ENCODE results near the gene ZNF236.

ZNF236 gene

DNA sequence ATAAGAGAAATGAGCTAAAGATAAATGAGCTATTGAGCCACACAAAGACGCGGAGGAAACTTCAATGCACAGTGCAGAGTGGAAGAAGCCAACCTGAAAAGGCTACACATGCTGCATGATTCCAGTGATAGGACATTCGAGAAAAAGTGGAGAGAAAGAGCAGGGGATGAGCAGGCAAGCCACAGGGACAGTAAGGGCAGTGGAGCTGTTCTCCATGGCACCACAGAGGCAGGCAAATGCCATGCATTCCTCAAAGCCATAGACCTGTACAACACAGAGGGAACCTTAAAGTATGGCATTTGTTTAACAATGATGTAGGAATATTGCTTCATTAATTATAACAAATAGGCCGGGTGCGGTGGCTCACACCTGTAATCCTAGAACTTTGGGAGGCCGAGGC is 36.5 kb upstream of the ZNF236 start:
- no peak overlapping the region for H2AFZ ChIP-seq (ENCODE audit: insufficient read depth, low read length, poor library complexity)
- H2BK12ac ChIP-seq (ENCODE audit: low read length): no peak overlapping the region
- H4K8ac ChIP-seq (ENCODE audit: low read depth, low read length): no peak overlapping the region

GRCh38 chr18:76788571-76789317 is 33.6 kb upstream of the ZNF236 start:
- Histone ChIP-seq H3K4me2 (ENCODE audit: low read length) (no peak overlapping the region), H3K9ac (ENCODE audit: low read length) (no peak overlapping the region), H3K18ac (ENCODE audit: low read length) (no peak overlapping the region), H4K91ac (ENCODE audit: low read depth, low read length) (no peak overlapping the region), H3K4me1 (ENCODE audit: control insufficient read depth in 1 of 2, insufficient read depth in 2 of 2, low read length in 2 of 2) (no peaks in the 10 kb centered on the region), H3K36me3 (ENCODE audit: control insufficient read depth in 1 of 2, insufficient read depth in 2 of 2, low read length in 2 of 2) (no peaks in the 10 kb centered on the region), H2AK5ac (ENCODE audit: low read length) (no peak overlapping the region), H4K8ac (ENCODE audit: low read depth, low read length) (no peak overlapping the region), H2BK120ac (ENCODE audit: insufficient read depth, low read length, poor library complexity) (no peak overlapping the region), H4K12ac (ENCODE audit: low read depth, low read length) (no peak overlapping the region), H3K79me2 (ENCODE audit: control insufficient read depth, insufficient read depth, low read length, poor library complexity) (no peaks in the 10 kb centered on the region), H3K27me3 (ENCODE audit: insufficient read depth, low read length) (no peaks in the 10 kb centered on the region), H2AFZ (ENCODE audit: insufficient read depth, low read length, poor library complexity) (no peak overlapping the region), H3K79me1 (ENCODE audit: low read length) (no peaks in the 10 kb centered on the region), H3K14ac (ENCODE audit: low read length) (no peak overlapping the region), H3K4ac (ENCODE audit: low read depth, low read length) (no peak overlapping the region), H3K27ac (ENCODE audit: low read depth, low read length) (no peak overlapping the region), H3K9me3 (ENCODE audit: insufficient read depth, low read depth, low read length) (peaks cover 25% of the 10 kb centered on the region), H3K23ac (ENCODE audit: low read length) (no peak overlapping the region), H3K4me3 (ENCODE audit: low read depth, low read length) (no peak overlapping the region), H2BK5ac (ENCODE audit: low read depth, low read length, poor library complexity) (no peak overlapping the region), H2BK12ac (ENCODE audit: low read length) (no peak overlapping the region)
- no CpG with 5 or more reads among the region's 36 CpGs for WGBS (ENCODE audit: extremely low coverage, insufficient coverage, insufficient read length)
- no peak for DNase-seq

More for the DNA sequence above, 36.5 kb upstream of the ZNF236 start:
- no peaks in the 10 kb centered on the region for H3K79me1 ChIP-seq (ENCODE audit: low read length)
- no peak overlapping the region for H3K27ac ChIP-seq (ENCODE audit: low read depth, low read length)
- H3K23ac ChIP-seq (ENCODE audit: low read length): no peak overlapping the region
- H3K4me1 ChIP-seq (ENCODE audit: control insufficient read depth in 1 of 2, insufficient read depth in 2 of 2, low read length in 2 of 2): peaks cover 0 to 3% of the 10 kb centered on the region in 2 experiments
- H3K9me3 ChIP-seq (ENCODE audit: insufficient read depth, low read depth, low read length): peaks cover 13% of the 10 kb centered on the region
- no peak overlapping the region for H3K14ac ChIP-seq (ENCODE audit: low read length)
- H3K4me3 ChIP-seq (ENCODE audit: low read depth, low read length): no peak overlapping the region
- no peak overlapping the region for H2BK120ac ChIP-seq (ENCODE audit: insufficient read depth, low read length, poor library complexity)
- H3K9ac ChIP-seq (ENCODE audit: low read length): no peak overlapping the region
- H2BK5ac ChIP-seq (ENCODE audit: low read depth, low read length, poor library complexity): no peak overlapping the region
- H3K79me2 ChIP-seq (ENCODE audit: control insufficient read depth, insufficient read depth, low read length, poor library complexity): no peaks in the 10 kb centered on the region
- H3K27me3 ChIP-seq (ENCODE audit: insufficient read depth, low read length): no peaks in the 10 kb centered on the region
- no peak overlapping the region for H2AK5ac ChIP-seq (ENCODE audit: low read length)
- DNase-seq: no peak
- no peak overlapping the region for H4K91ac ChIP-seq (ENCODE audit: low read depth, low read length)
- no CpG with 5 or more reads among the region's 6 CpGs for WGBS (ENCODE audit: extremely low coverage, insufficient coverage, insufficient read length)
- no peak overlapping the region for H3K4me2 ChIP-seq (ENCODE audit: low read length)
- H3K36me3 ChIP-seq (ENCODE audit: control insufficient read depth in 1 of 2, insufficient read depth in 2 of 2, low read length in 2 of 2): no peaks in the 10 kb centered on the region
- H3K4ac ChIP-seq (ENCODE audit: low read depth, low read length): no peak overlapping the region
- H3K18ac ChIP-seq (ENCODE audit: low read length): no peak overlapping the region
- no peak overlapping the region for H4K12ac ChIP-seq (ENCODE audit: low read depth, low read length)

GRCh38 chr18:76791106-76791505 is 31.3 kb upstream of the ZNF236 start:
- Histone ChIP-seq H3K4ac (ENCODE audit: low read depth, low read length) (no peak overlapping the region), H4K12ac (ENCODE audit: low read depth, low read length) (no peak overlapping the region), H2AK5ac (ENCODE audit: low read length) (no peak overlapping the region), H3K27ac (ENCODE audit: low read depth, low read length) (no peak overlapping the region), H3K18ac (ENCODE audit: low read length) (no peak overlapping the region), H3K4me1 (ENCODE audit: control insufficient read depth in 1 of 2, insufficient read depth in 2 of 2, low read length in 2 of 2) (no peaks in the 10 kb centered on the region), H3K14ac (ENCODE audit: low read length) (no peak overlapping the region), H3K4me3 (ENCODE audit: low read depth, low read length) (no peak overlapping the region), H3K79me2 (ENCODE audit: control insufficient read depth, insufficient read depth, low read length, poor library complexity) (no peaks in the 10 kb centered on the region), H4K8ac (ENCODE audit: low read depth, low read length) (no peak overlapping the region), H3K36me3 (ENCODE audit: control insufficient read depth in 1 of 2, insufficient read depth in 2 of 2, low read length in 2 of 2) (no peaks in the 10 kb centered on the region), H2BK5ac (ENCODE audit: low read depth, low read length, poor library complexity) (no peak overlapping the region), H4K91ac (ENCODE audit: low read depth, low read length) (no peak overlapping the region), H3K9me3 (ENCODE audit: insufficient read depth, low read depth, low read length) (peaks cover 23% of the 10 kb centered on the region), H2BK12ac (ENCODE audit: low read length) (no peak overlapping the region), H3K79me1 (ENCODE audit: low read length) (no peaks in the 10 kb centered on the region), H3K23ac (ENCODE audit: low read length) (no peak overlapping the region), H2AFZ (ENCODE audit: insufficient read depth, low read length, poor library complexity) (no peak overlapping the region), H3K9ac (ENCODE audit: low read length) (no peak overlapping the region), H3K27me3 (ENCODE audit: insufficient read depth, low read length) (no peaks in the 10 kb centered on the region), H3K4me2 (ENCODE audit: low read length) (no peak overlapping the region), H2BK120ac (ENCODE audit: insufficient read depth, low read length, poor library complexity) (no peak overlapping the region)
- DNase-seq: no peak
- no CpG with 5 or more reads among the region's 12 CpGs for whole genome bisulfite sequencing (ENCODE audit: extremely low coverage, insufficient coverage, insufficient read length)

DNA sequence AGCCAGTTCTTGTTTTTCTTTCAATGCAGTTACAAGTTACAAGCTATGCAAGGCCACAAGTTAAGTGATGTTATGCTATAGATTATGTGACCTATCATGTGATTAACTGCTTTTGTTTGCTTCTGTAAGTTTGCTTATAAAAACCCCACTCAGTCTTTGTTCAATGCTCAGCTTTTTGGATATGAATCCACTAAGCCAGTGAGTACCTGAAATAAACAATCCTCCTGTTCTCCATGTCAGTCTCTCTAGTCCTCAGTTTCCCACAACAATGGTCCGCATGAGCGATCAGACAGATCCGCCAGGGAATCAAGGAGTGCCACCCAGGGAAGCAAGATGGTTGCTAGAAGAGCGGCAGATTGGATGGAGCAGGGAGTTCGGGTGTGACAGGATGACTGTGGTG is 30.7 kb upstream of the ZNF236 start:
- H2AFZ ChIP-seq (ENCODE audit: insufficient read depth, low read length, poor library complexity): no peak overlapping the region
- no peaks in the 10 kb centered on the region for H3K79me2 ChIP-seq (ENCODE audit: control insufficient read depth, insufficient read depth, low read length, poor library complexity)
- H3K4me1 ChIP-seq (ENCODE audit: control insufficient read depth in 1 of 2, insufficient read depth in 2 of 2, low read length in 2 of 2): no peaks in the 10 kb centered on the region
- no peak overlapping the region for H2BK120ac ChIP-seq (ENCODE audit: insufficient read depth, low read length, poor library complexity)
- no peak overlapping the region for H2BK5ac ChIP-seq (ENCODE audit: low read depth, low read length, poor library complexity)
- no peak for DNase-seq
- no peak overlapping the region for H4K91ac ChIP-seq (ENCODE audit: low read depth, low read length)
- H3K4ac ChIP-seq (ENCODE audit: low read depth, low read length): no peak overlapping the region
- H3K23ac ChIP-seq (ENCODE audit: low read length): no peak overlapping the region
- H3K36me3 ChIP-seq (ENCODE audit: control insufficient read depth in 1 of 2, insufficient read depth in 2 of 2, low read length in 2 of 2): no peaks in the 10 kb centered on the region
- H3K4me2 ChIP-seq (ENCODE audit: low read length): no peak overlapping the region
- peaks cover 24% of the 10 kb centered on the region for H3K9me3 ChIP-seq (ENCODE audit: insufficient read depth, low read depth, low read length)
- no peak overlapping the region for H3K9ac ChIP-seq (ENCODE audit: low read length)
- no peak overlapping the region for H4K12ac ChIP-seq (ENCODE audit: low read depth, low read length)
- H3K14ac ChIP-seq (ENCODE audit: low read length): no peak overlapping the region
- no peak overlapping the region for H3K18ac ChIP-seq (ENCODE audit: low read length)
- no peak overlapping the region for H2AK5ac ChIP-seq (ENCODE audit: low read length)
- H3K27ac ChIP-seq (ENCODE audit: low read depth, low read length): no peak overlapping the region
- no peaks in the 10 kb centered on the region for H3K79me1 ChIP-seq (ENCODE audit: low read length)
- no peaks in the 10 kb centered on the region for H3K27me3 ChIP-seq (ENCODE audit: insufficient read depth, low read length)
- no peak overlapping the region for H2BK12ac ChIP-seq (ENCODE audit: low read length)
- H4K8ac ChIP-seq (ENCODE audit: low read depth, low read length): no peak overlapping the region
- no CpG with 5 or more reads among the region's 5 CpGs for WGBS (ENCODE audit: extremely low coverage, insufficient coverage, insufficient read length)
- no peak overlapping the region for H3K4me3 ChIP-seq (ENCODE audit: low read depth, low read length)
